NT2/D1 (cell line): ENCODE results near the gene B4GALNT1.

Experiments used
- SUZ12 ChIP-seq: IDR thresholded peaks from 2 replicates; pipeline ENCODE4 v1.6.1; 2011; ENCODE audit not compliant: insufficient read length, insufficient read depth; ENCODE audit errors: extremely low read depth
- YY1 ChIP-seq: IDR thresholded peaks from 2 replicates; pipeline ENCODE4 v1.6.1; 2011; ENCODE audit not compliant: insufficient read length, insufficient read depth
- ZNF274 ChIP-seq: IDR thresholded peaks from 2 replicates; pipeline ENCODE4 v1.6.1; 2011; ENCODE audit warnings: mild to moderate bottlenecking, low read depth, low read length

GRCh38 chr12:57623811-57624390 lies 9.1 kb downstream of the B4GALNT1 start:
- TF ChIP-seq ZNF274 (no peak), YY1 (no peak), SUZ12 (no peak)
